ENCODE results near the gene NRIP1. TPM values are rescaled to one million over a fixed set of nuclear protein-coding genes. Genes with fewer than 3 reads are reported as not detected.

Gene NRIP1
- total and polyA plus RNA-seq, 2 of the 13 experiments (the other 11 are each of a cell fraction or from before 2014, with no cell fraction given), result 21.0 to 69.0 TPM

- no peak for DNase-seq (ENCODE audit: low spot score)
- intact Hi-C loops (cut with micrococcal nuclease; ENCODE audit: unreplicated experiment), result loop anchor here (5.0 kb wide), 1 partner anchor 139 kb away; no protein-coding TSS in a partner anchor
- H3K27ac ChIP-seq (ENCODE audit: extremely low read length, insufficient read depth, low read length), result no peak overlapping the region
- peaks cover 96% of the 10 kb centered on the region for H3K4me1 ChIP-seq (ENCODE audit: insufficient read depth, low read length)
- no peak for ATAC-seq
- in situ Hi-C loops (cut with HindIII; ENCODE audit: extremely low pct_ligation_motif_present, low pct_unique_long_range_greater_than_20kb), result no loop called here
- no peak overlapping the region for H2AFZ ChIP-seq (ENCODE audit: low read length)
- peaks cover 3 to 30% of the 10 kb centered on the region in 2 experiments for H3K36me3 ChIP-seq (replicated peaks in 1 of 2; ENCODE audit: control insufficient read depth in 1 of 2, insufficient read depth in 2 of 2, low read length in 2 of 2)
- no peaks in the 10 kb centered on the region for H3K9me3 ChIP-seq (ENCODE audit: low read length)
- POLR2A ChIA-PET, result no interaction called here
- no peak overlapping the region for H3K4me2 ChIP-seq (ENCODE audit: low read depth, low read length)
- FAIRE-seq, result no peak
- CTCF ChIA-PET (ENCODE audit: low intra/inter-chr PET ratio, low total read pairs), result no interaction called here
- no peaks in the 10 kb centered on the region for H3K27me3 ChIP-seq (ENCODE audit: control insufficient read depth in 1 of 2, insufficient read depth in 2 of 2, low read length in 2 of 2)
- TF ChIP-seq ZFP91 (CRISPR knock-in tag; IDR thresholded peaks at IDR 0.05; ENCODE audit: borderline replicate concordance), result no peak
- peak; percentile 84 for TF ChIP-seq RBM22 (optimal IDR thresholded peaks at IDR 0.05; ENCODE audit: low read length)
- no TSS peak for BruUV-seq (replicated peaks)
- no peak overlapping the region for H3K4me3 ChIP-seq (replicated peaks in 1 of 3; ENCODE audit: insufficient read depth in 1 of 3, low read depth in 2 of 3, low read length in 3 of 3)
- 84% methylated on average over 2 of the region's 2 CpGs for WGBS (ENCODE audit: low lambda C conversion rate)
- H3K9ac ChIP-seq (ENCODE audit: insufficient read depth, low read depth, low read length), result no peak overlapping the region
- H3K79me2 ChIP-seq (ENCODE audit: insufficient read depth, low read length), result peaks cover 99% of the 10 kb centered on the region
- peaks cover 71% of the 10 kb centered on the region for H4K20me1 ChIP-seq (ENCODE audit: insufficient read depth, low read length)
Measured at GRCh38 chr21:15001113-15001512, 63.7 kb downstream of the NRIP1 start.

DNA sequence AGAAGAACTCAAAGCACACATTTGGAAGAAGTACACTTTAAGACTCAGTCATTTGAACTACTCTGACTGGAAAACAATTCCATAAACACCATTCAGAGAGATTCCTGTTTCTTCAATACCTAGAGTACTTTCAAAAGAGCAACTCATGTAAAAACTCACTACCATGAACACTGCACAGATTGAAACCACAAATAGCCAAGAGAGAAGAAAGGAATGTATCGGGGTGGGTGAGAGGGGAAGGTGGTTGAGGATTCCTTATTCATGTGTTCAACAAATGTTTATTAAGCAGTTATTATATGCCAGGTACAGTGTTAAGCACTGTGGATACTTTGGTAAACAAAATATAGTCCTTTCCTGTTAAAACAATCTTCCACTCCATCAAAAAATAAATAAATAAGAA, 64.7 kb downstream of the NRIP1 start:
- peaks cover 3 to 30% of the 10 kb centered on the region in 2 experiments for H3K36me3 ChIP-seq (replicated peaks in 1 of 2; ENCODE audit: control insufficient read depth in 1 of 2, insufficient read depth in 2 of 2, low read length in 2 of 2)
- POLR2A ChIA-PET, result no interaction called here
- H3K27ac ChIP-seq (ENCODE audit: extremely low read length, insufficient read depth, low read length), result no peak overlapping the region
- H2AFZ ChIP-seq (ENCODE audit: low read length), result no peak overlapping the region
- peaks cover 74% of the 10 kb centered on the region for H4K20me1 ChIP-seq (ENCODE audit: insufficient read depth, low read length)
- in situ Hi-C loops (cut with HindIII; ENCODE audit: extremely low pct_ligation_motif_present, low pct_unique_long_range_greater_than_20kb), result no loop called here
- ATAC-seq (no peak), FAIRE-seq (no peak), DNase-seq (ENCODE audit: low spot score) (no peak)
- no peak overlapping the region for H3K4me2 ChIP-seq (ENCODE audit: low read depth, low read length)
- H3K27me3 ChIP-seq (ENCODE audit: control insufficient read depth in 1 of 2, insufficient read depth in 2 of 2, low read length in 2 of 2), result no peaks in the 10 kb centered on the region
- CTCF ChIA-PET (ENCODE audit: low intra/inter-chr PET ratio, low total read pairs), result no interaction called here
- H3K79me2 ChIP-seq (ENCODE audit: insufficient read depth, low read length), result peaks cover 99% of the 10 kb centered on the region
- H3K9ac ChIP-seq (ENCODE audit: insufficient read depth, low read depth, low read length), result no peak overlapping the region
- H3K4me3 ChIP-seq (replicated peaks in 1 of 3; ENCODE audit: insufficient read depth in 1 of 3, low read depth in 2 of 3, low read length in 3 of 3), result no peak overlapping the region
- no TSS peak for BruUV-seq (replicated peaks)
- 96% methylated on average over 1 of the region's 1 CpG for WGBS (ENCODE audit: low lambda C conversion rate)
- H3K4me1 ChIP-seq (ENCODE audit: insufficient read depth, low read length), result peaks cover 88% of the 10 kb centered on the region
- intact Hi-C loops (cut with micrococcal nuclease; ENCODE audit: unreplicated experiment), result loop anchor here (5.0 kb wide), 1 partner anchor 138 kb away; no protein-coding TSS in a partner anchor
- TF ChIP-seq BCL3 (CRISPR knock-in tag; IDR thresholded peaks at IDR 0.05) (no peak), ARNT (IDR thresholded peaks at IDR 0.05) (no peak), DMTF1 (CRISPR knock-in tag; IDR thresholded peaks at IDR 0.05) (no peak), RBM22 (optimal IDR thresholded peaks at IDR 0.05; ENCODE audit: low read length) (peak; percentile 65)
- H3K9me3 ChIP-seq (ENCODE audit: low read length), result no peaks in the 10 kb centered on the region

Data from HepG2 (cell line).